ENCODE results near the gene HIP1R. TPM values are rescaled to one million over a fixed set of nuclear protein-coding genes. Genes with fewer than 3 reads are reported as not detected.

Gene HIP1R
- polyA plus RNA-seq, 1 experiment, result 12.8 TPM

GRCh38 chr12:122851820-122852219, 16.6 kb downstream of the HIP1R start:
- Histone ChIP-seq H3K27me3 (ENCODE audit: control insufficient read depth, insufficient read depth, low read length) (no peaks in the 10 kb centered on the region), H3K36me3 (ENCODE audit: control insufficient read depth, insufficient read depth, low read length) (peaks cover 1% of the 10 kb centered on the region; the same call in 1 of the 2 replicates), H3K4me3 (ENCODE audit: low read depth, low read length) (no peak overlapping the region)
- no peak for DNase-seq (ENCODE audit: low read depth)
- no peak for TF ChIP-seq CTCF (IDR thresholded peaks at IDR 0.05; ENCODE audit: insufficient read depth, low read depth, low read length)
- ChIA-PET CTCF (interaction anchor here (0.9 kb wide), 1 partner anchor 9 kb away, joined by 5 read pairs; no protein-coding TSS in a partner anchor), POLR2A (no interaction called here)

GRCh38 chr12:122852336-122853275, 17.3 kb downstream of the HIP1R start:
- ChIA-PET POLR2A (no interaction called here), CTCF (interaction anchor here (0.9 to 1.4 kb wide), 2 partner anchors 8 to 100 kb away, joined by 4 to 5 read pairs; no protein-coding TSS in a partner anchor)
- no peak for DNase-seq (ENCODE audit: low read depth)

GRCh38 chr12:122853582-122854245, 18.5 kb downstream of the HIP1R start:
- no peak for TF ChIP-seq CTCF (IDR thresholded peaks at IDR 0.05; ENCODE audit: insufficient read depth, low read depth, low read length)
- ChIA-PET POLR2A (no interaction called here), CTCF (interaction anchor here (0.8 to 1.4 kb wide), 3 partner anchors 8 to 99 kb away, joined by 3 to 4 read pairs (median 3); no protein-coding TSS in a partner anchor)
- Histone ChIP-seq H3K4me3 (ENCODE audit: low read depth, low read length) (no peak overlapping the region), H3K27me3 (ENCODE audit: control insufficient read depth, insufficient read depth, low read length) (no peaks in the 10 kb centered on the region), H3K36me3 (ENCODE audit: control insufficient read depth, insufficient read depth, low read length) (peaks cover 1% of the 10 kb centered on the region; the same call in 1 of the 2 replicates)
- DNase-seq (ENCODE audit: low read depth), result no peak

More at GRCh38 chr12:122852336-122853275, 17.3 kb downstream of the HIP1R start:
- no peak for TF ChIP-seq CTCF (IDR thresholded peaks at IDR 0.05; ENCODE audit: insufficient read depth, low read depth, low read length)
- Histone ChIP-seq H3K36me3 (ENCODE audit: control insufficient read depth, insufficient read depth, low read length) (peaks cover 1% of the 10 kb centered on the region; the same call in 1 of the 2 replicates), H3K4me3 (ENCODE audit: low read depth, low read length) (no peak overlapping the region), H3K27me3 (ENCODE audit: control insufficient read depth, insufficient read depth, low read length) (no peaks in the 10 kb centered on the region)

- ChIA-PET POLR2A (no interaction called here), CTCF (interaction anchor here (1.4 to 1.7 kb wide), 2 partner anchors 12 to 98 kb away, joined by 4 read pairs; no protein-coding TSS in a partner anchor)
- DNase-seq (ENCODE audit: low read depth), result no peak
- Histone ChIP-seq H3K4me3 (ENCODE audit: low read depth, low read length) (no peak overlapping the region), H3K27me3 (ENCODE audit: control insufficient read depth, insufficient read depth, low read length) (no peaks in the 10 kb centered on the region), H3K36me3 (ENCODE audit: control insufficient read depth, insufficient read depth, low read length) (peaks cover 1% of the 10 kb centered on the region; the same call in 1 of the 2 replicates)
- TF ChIP-seq CTCF (IDR thresholded peaks at IDR 0.05; ENCODE audit: insufficient read depth, low read depth, low read length), result no peak
These were observed 19.3 kb downstream of the HIP1R start for GRCh38 chr12:122854554-122854953.
